Suprapubic skin (tissue), 4 donors: ENCODE data around the gene UBN1.

Source experiments
- EP300 ChIP-seq: sonication (generic); formaldehyde crosslinking; IDR thresholded peaks from one replicate; pipeline ENCODE4 v1.6.1; 2017; ENCODE audit warnings: antibody characterized with exemption
- POLR2A ChIP-seq, 2 donors: fragments of 450-650 bp; IDR thresholded peaks; one replicate each; pipeline ENCODE4 v1.6.1; 2017; ENCODE audit warnings: antibody characterized with exemption in 2 of 2, mild to moderate bottlenecking in 2 of 2, moderate library complexity in 2 of 2
- POLR2AphosphoS5 ChIP-seq, 3 donors: sonication (generic); formaldehyde crosslinking; IDR thresholded peaks; one replicate each; pipeline ENCODE4 v1.6.1; 2017; ENCODE audit warnings: antibody characterized with exemption in 3 of 3
- TF ChIP-seq, protein P1 (sequence below), 2 donors: fragments of 200-600 bp in 1 of 2; fragments of 450-650 bp in 1 of 2; sonication (generic) in 1 of 2; IDR thresholded peaks; one replicate each; pipeline ENCODE4 v1.5.1; 2016 to 2019; ENCODE audit warnings: antibody characterized with exemption in 2 of 2, mild to moderate bottlenecking in 1 of 2, moderate library complexity in 1 of 2

DNA sequence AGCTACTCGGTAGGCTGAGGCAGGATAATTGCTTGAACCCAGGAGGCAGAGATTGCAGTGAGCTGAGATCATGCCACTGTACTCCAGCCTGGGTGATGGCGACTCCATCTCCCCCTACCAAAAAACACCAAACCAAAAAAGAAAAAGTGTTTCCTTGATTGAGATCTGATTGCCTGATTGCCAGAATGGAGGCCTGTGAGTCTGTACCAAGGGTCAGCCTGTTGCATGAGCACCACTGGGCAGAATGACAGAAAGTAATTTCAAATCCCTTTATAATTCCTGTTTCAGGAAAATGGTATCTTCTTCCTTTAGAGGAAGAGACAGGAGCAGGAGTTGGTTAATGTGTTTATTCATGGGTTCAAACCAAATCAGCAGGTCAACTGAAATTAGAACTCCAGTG, 8.5 kb downstream of the UBN1 start:
- TF ChIP-seq, protein P1, sequence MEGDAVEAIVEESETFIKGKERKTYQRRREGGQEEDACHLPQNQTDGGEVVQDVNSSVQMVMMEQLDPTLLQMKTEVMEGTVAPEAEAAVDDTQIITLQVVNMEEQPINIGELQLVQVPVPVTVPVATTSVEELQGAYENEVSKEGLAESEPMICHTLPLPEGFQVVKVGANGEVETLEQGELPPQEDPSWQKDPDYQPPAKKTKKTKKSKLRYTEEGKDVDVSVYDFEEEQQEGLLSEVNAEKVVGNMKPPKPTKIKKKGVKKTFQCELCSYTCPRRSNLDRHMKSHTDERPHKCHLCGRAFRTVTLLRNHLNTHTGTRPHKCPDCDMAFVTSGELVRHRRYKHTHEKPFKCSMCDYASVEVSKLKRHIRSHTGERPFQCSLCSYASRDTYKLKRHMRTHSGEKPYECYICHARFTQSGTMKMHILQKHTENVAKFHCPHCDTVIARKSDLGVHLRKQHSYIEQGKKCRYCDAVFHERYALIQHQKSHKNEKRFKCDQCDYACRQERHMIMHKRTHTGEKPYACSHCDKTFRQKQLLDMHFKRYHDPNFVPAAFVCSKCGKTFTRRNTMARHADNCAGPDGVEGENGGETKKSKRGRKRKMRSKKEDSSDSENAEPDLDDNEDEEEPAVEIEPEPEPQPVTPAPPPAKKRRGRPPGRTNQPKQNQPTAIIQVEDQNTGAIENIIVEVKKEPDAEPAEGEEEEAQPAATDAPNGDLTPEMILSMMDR (IDR thresholded peaks at IDR 0.05), result no peak
- TF ChIP-seq POLR2A (IDR thresholded peaks at IDR 0.05) (no peak), EP300 (no peak), POLR2AphosphoS5 (IDR thresholded peaks at IDR 0.05) (no peak)
